GM12878 (cell line): ENCODE results near the gene HUS1. TPM values are rescaled to one million over a fixed set of nuclear protein-coding genes. Genes with fewer than 3 reads are reported as not detected.

Experiments
- ATAC-seq: fragments of 200-7000 bp; cut with Tn5 transposase; 3 replicates; pipeline ENCODE4 v1.9.1; 2020; ENCODE audit warnings: mild to moderate bottlenecking, moderate library complexity
- BruUV-seq: library from RNA; stranded (reverse); fragments of 400-500 nt; replicated peaks from 2 replicates; lab custom pipeline; 2021; lab: Mats Ljungman, UMichigan
- CTCF ChIA-PET: fragments of 300-600 bp; sonication (Branson Sonifier 250); formaldehyde crosslinking; extraction: SDS; loops from one replicate; lab custom pipeline; 2021; ENCODE audit warnings: inconsistent platforms; lab: Yijun Ruan, JAX
- POLR2A ChIA-PET: fragments of 350-600 bp; formaldehyde crosslinking; extraction: SDS; loops from one replicate; lab custom pipeline; 2021; ENCODE audit warnings: inconsistent platforms; lab: Charles Lee
- RAD21 ChIA-PET: fragments of 300-600 bp; sonication (Branson Sonifier 250); formaldehyde crosslinking; loops from one replicate; lab custom pipeline; 2023; ENCODE audit warnings: antibody characterized with exemption; ENCODE audit not compliant: unreplicated experiment; lab: Charles Lee
- SMC1A ChIA-PET: fragments of 300-600 bp; sonication (Branson Sonifier 250); formaldehyde crosslinking; loops from one replicate; lab custom pipeline; 2023; ENCODE audit not compliant: unreplicated experiment, uncharacterized antibody; lab: Charles Lee
- DNase-seq: peaks from one replicate; pipeline ENCODE4 v3.0.0-alpha.2; 2011; ENCODE audit warnings: low read depth, low spot score
- FAIRE-seq: peaks from 3 replicates; lab custom pipeline; 2011; peaks lifted over from hg19 to GRCh38; lab: Jason Lieb, UNC
- H2AFZ ChIP-seq: 2 replicates; pipeline ENCODE4 v1.6.0; 2011; ENCODE audit warnings: low read depth, low read length, control low read depth; ENCODE audit not compliant: control insufficient read depth
- H3K27ac ChIP-seq: 2 replicates; pipeline ENCODE4 v1.5.1; 2011; ENCODE audit warnings: control low read depth; ENCODE audit not compliant: control insufficient read depth, insufficient read depth
- H3K27me3 ChIP-seq, 2 experiments: replicated peaks in 1 of 2; 2 replicates each; pipeline versions ENCODE4 v1.6.0 to v1.6.1; 2011; ENCODE audit warnings: low read length in 1 of 2; ENCODE audit not compliant: control insufficient read depth in 2 of 2, insufficient read depth in 2 of 2
- H3K36me3 ChIP-seq, 2 experiments: 2 replicates each; pipeline ENCODE4 v1.5.1; 2011; ENCODE audit warnings: low read length in 1 of 2; ENCODE audit not compliant: control insufficient read depth in 2 of 2, insufficient read depth in 2 of 2
- H3K4me1 ChIP-seq: 2 replicates; pipeline ENCODE4 v1.6.1; 2011; ENCODE audit warnings: mild to moderate bottlenecking, low read length, moderate library complexity, mixed read lengths; ENCODE audit not compliant: control insufficient read depth, insufficient read depth
- H3K4me2 ChIP-seq: 2 replicates; pipeline ENCODE4 v1.6.0; 2011; ENCODE audit warnings: control low read depth; ENCODE audit not compliant: control insufficient read depth, insufficient read depth
- H3K4me3 ChIP-seq: fragments of 200-600 bp; sonication (generic); 2 replicates; pipeline ENCODE4 v1.5.1; 2016
- H3K79me2 ChIP-seq: 2 replicates; pipeline ENCODE4 v1.6.0; 2011; ENCODE audit warnings: low read length; ENCODE audit not compliant: control insufficient read depth, insufficient read depth
- H3K9ac ChIP-seq: 2 replicates; pipeline ENCODE4 v1.8.0; 2011; ENCODE audit warnings: low read length, control low read depth, mixed read lengths; ENCODE audit not compliant: control insufficient read depth, insufficient read depth
- H3K9me3 ChIP-seq: replicated peaks from 3 replicates; pipeline ENCODE4 v1.5.1; 2011; ENCODE audit warnings: mild to moderate bottlenecking, low read length; ENCODE audit not compliant: control insufficient read depth, insufficient read depth
- H4K20me1 ChIP-seq: 2 replicates; pipeline ENCODE4 v1.6.0; 2011; ENCODE audit not compliant: control insufficient read depth, insufficient read depth
- ATF7 ChIP-seq: fragments of 450-650 bp; IDR thresholded peaks from 2 replicates; pipeline ENCODE4 v1.6.1; 2016; ENCODE audit warnings: low read depth, mild to moderate bottlenecking
- BCL11A ChIP-seq: IDR thresholded peaks from 2 replicates; pipeline ENCODE4 v1.6.1; 2011; ENCODE audit warnings: low read depth, low read length
- CBFB ChIP-seq: IDR thresholded peaks from 2 replicates; pipeline ENCODE4 v1.6.1; 2016; ENCODE audit warnings: antibody characterized with exemption, low read depth
- FOXK2 ChIP-seq: fragments of 450-650 bp; IDR thresholded peaks from 2 replicates; pipeline ENCODE4 v1.6.1; 2017; ENCODE audit warnings: mild to moderate bottlenecking, moderate library complexity
- GABPA ChIP-seq: IDR thresholded peaks from 2 replicates; pipeline ENCODE4 v1.6.1; 2014; ENCODE audit warnings: antibody characterized with exemption, low read depth, mild to moderate bottlenecking, inconsistent platforms
- HDAC6 ChIP-seq: fragments of 200-600 bp; sonication (generic); IDR thresholded peaks from one replicate; pipeline ENCODE4 v1.8.0; 2017; ENCODE audit warnings: antibody characterized with exemption; ENCODE audit not compliant: unreplicated experiment
- KDM1A ChIP-seq: fragments of 200-600 bp; sonication (generic); IDR thresholded peaks from 2 replicates; pipeline ENCODE4 v1.6.1; 2016; ENCODE audit warnings: borderline replicate concordance
- NBN ChIP-seq: fragments of 450-650 bp; IDR thresholded peaks from 2 replicates; pipeline ENCODE4 v1.6.1; 2016
- RAD21 ChIP-seq: IDR thresholded peaks from 2 replicates; pipeline ENCODE4 v1.6.1; 2011; ENCODE audit warnings: mild to moderate bottlenecking, low read depth, low read length, moderate library complexity; ENCODE audit not compliant: insufficient read depth
- TAF1 ChIP-seq: IDR thresholded peaks from 2 replicates; pipeline ENCODE4 v1.6.1; 2011; ENCODE audit warnings: mild to moderate bottlenecking, low read depth, low read length, borderline replicate concordance
- TCF12 ChIP-seq: IDR thresholded peaks from 2 replicates; pipeline ENCODE4 v1.6.1; 2011; ENCODE audit warnings: low read depth, mild to moderate bottlenecking, low read length
- YBX1 ChIP-seq: fragments of 450-650 bp; IDR thresholded peaks from 2 replicates; pipeline ENCODE4 v1.6.1; 2016; ENCODE audit warnings: antibody characterized with exemption
- YY1 ChIP-seq: IDR thresholded peaks from 2 replicates; pipeline ENCODE4 v1.6.1; 2011; ENCODE audit warnings: low read depth, mild to moderate bottlenecking, low read length
- ZNF217 ChIP-seq: fragments of 450-650 bp; IDR thresholded peaks from 2 replicates; pipeline ENCODE4 v1.6.1; 2017; ENCODE audit warnings: antibody characterized with exemption, mild to moderate bottlenecking
- ZSCAN29 ChIP-seq: fragments of 450-650 bp; IDR thresholded peaks from 2 replicates; pipeline ENCODE4 v1.6.1; 2017; ENCODE audit warnings: mild to moderate bottlenecking, moderate library complexity
- WGBS: methylation state at CpG from one replicate; pipeline ENCODE4 v1.1.6; 2016; ENCODE audit warnings: low lambda C conversion rate; ENCODE audit not compliant: insufficient replicate concordance, insufficient coverage; ENCODE audit errors: missing lambda C conversion rate; 5-methylcytosine and 5-hydroxymethylcytosine counted together
- in situ Hi-C: fragments of 300-500 bp; cut with MboI; formaldehyde crosslinking; loops from 9 replicates; pipeline ENCODE4 v1.14.3; 2018; ENCODE audit warnings: mixed read lengths
- intact Hi-C: fragments of 100-400 bp; cut with micrococcal nuclease; formaldehyde crosslinking; loops from one replicate; pipeline ENCODE4 v1.14.2; 2022; ENCODE audit not compliant: unreplicated experiment
- polyA plus RNA-seq, 11 experiments: library from polyadenylated mRNA; depleted of rRNA in 4 of 11; unstranded in 6 of 11; stranded (reverse) in 5 of 11; fragments of >200 nt; fragmentation: Nextera tagmentation in 4 of 11; fragmentation: Illumina TruSeq in 1 of 11; extraction: Ambion mirVana in 4 of 11; extraction: Trizol in 1 of 11; gene quantifications; 1 replicate in 1 of 11; 2 replicates in 10 of 11; pipeline versions ENCODE4 v1.2.1 to v1.2.3, GENCODE V29; 2011 to 2016; ENCODE audit warnings: inconsistent platforms in 2 of 11, missing spikeins in 2 of 11, low read depth in 1 of 11
- total RNA-seq, 4 experiments: library from RNA; depleted of rRNA in 3 of 4; stranded (reverse); fragments of >200 nt in 3 of 4; fragmentation: Illumina TruSeq in 1 of 4; extraction: Trizol in 1 of 4; gene quantifications; 2 replicates each; pipeline versions ENCODE4 v1.2.1 to v1.2.3, GENCODE V29; 2013 to 2021
- TF ChIP-seq, protein P1 (sequence below): IDR thresholded peaks from 2 replicates; pipeline ENCODE4 v1.6.1; 2012; ENCODE audit warnings: low read depth, low read length, improper control_type of control experiment
- TF ChIP-seq, protein P2 (sequence below): IDR thresholded peaks from 2 replicates; pipeline ENCODE4 v1.6.1; 2011; ENCODE audit warnings: low read depth, mild to moderate bottlenecking, low read length, moderate library complexity, borderline replicate concordance; ENCODE audit errors: extremely low read depth
- TF ChIP-seq, protein P3 (sequence below): IDR thresholded peaks from 2 replicates; pipeline ENCODE4 v1.6.1; 2012; ENCODE audit warnings: low read depth, low read length, improper control_type of control experiment
- TF ChIP-seq, protein P4 (sequence below): fragments of 450-650 bp; IDR thresholded peaks from 2 replicates; pipeline ENCODE4 v1.6.1; 2014; ENCODE audit warnings: mild to moderate bottlenecking
- TF ChIP-seq, protein P5 (sequence below): fragments of 450-650 bp; formaldehyde crosslinking; IDR thresholded peaks from 2 replicates; pipeline ENCODE4 v1.5.0; 2022; ENCODE audit warnings: mild to moderate bottlenecking, missing genetic modification characterization

HUS1 gene
- total and polyA plus RNA-seq, 10 of the 15 experiments (the other 5 are each of a cell fraction or from before 2014, with no cell fraction given) = 10.4 to 35.5 (median 22.6) TPM

DNA sequence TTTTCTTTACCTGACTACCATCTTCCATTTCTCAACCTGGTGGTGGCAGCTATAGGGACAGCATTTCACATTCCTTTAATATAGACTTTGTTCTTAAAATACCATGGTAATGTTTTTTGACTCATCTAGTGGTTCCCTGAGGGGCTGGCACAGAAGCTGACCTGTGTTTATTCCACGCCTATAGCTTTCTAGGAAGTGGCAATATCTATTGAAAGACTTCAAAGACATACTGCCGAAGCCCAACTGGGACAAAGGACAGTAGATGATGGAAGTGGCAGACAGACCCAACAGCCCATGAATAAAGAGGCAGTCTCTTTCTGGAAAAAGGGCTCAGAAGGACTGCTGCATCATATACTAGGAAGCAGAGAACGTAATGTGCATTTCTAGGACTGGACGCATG is 38.3 kb upstream of the HUS1 start:
- ATAC-seq (no peak), FAIRE-seq (no peak), DNase-seq (no peak)
- Histone ChIP-seq H3K9ac (no peak overlapping the region), H3K27me3 (no peaks in the 10 kb centered on the region), H3K9me3 (no peaks in the 10 kb centered on the region), H3K27ac (no peak overlapping the region), H4K20me1 (no peaks in the 10 kb centered on the region), H3K4me3 (no peak overlapping the region), H3K36me3 (no peaks in the 10 kb centered on the region), H3K79me2 (no peaks in the 10 kb centered on the region), H2AFZ (no peak overlapping the region), H3K4me2 (no peak overlapping the region), H3K4me1 (no peaks in the 10 kb centered on the region)
- 56% methylated on average over 4 of the region's 4 CpGs for WGBS
- RAD21 ChIA-PET = no interaction called here
- SMC1A ChIA-PET = no interaction called here
- no TSS peak for BruUV-seq
- POLR2A ChIA-PET = no interaction called here
- in situ Hi-C loops = no loop called here
- CTCF ChIA-PET = no interaction called here
- intact Hi-C loops = no loop called here
- TF ChIP-seq FOXK2 (no peak), ATF7 (no peak), GABPA (no peak), RAD21 (no peak), HDAC6 (no peak), TAF1 (no peak), YBX1 (no peak), KDM1A (no peak), NBN (no peak), ZSCAN29 (no peak), TCF12 (no peak), BCL11A (no peak), ZNF217 (no peak), CBFB (no peak), YY1 (no peak)
- TF ChIP-seq, protein P1, sequence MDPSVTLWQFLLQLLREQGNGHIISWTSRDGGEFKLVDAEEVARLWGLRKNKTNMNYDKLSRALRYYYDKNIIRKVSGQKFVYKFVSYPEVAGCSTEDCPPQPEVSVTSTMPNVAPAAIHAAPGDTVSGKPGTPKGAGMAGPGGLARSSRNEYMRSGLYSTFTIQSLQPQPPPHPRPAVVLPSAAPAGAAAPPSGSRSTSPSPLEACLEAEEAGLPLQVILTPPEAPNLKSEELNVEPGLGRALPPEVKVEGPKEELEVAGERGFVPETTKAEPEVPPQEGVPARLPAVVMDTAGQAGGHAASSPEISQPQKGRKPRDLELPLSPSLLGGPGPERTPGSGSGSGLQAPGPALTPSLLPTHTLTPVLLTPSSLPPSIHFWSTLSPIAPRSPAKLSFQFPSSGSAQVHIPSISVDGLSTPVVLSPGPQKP = no peak
- TF ChIP-seq, protein P2, sequence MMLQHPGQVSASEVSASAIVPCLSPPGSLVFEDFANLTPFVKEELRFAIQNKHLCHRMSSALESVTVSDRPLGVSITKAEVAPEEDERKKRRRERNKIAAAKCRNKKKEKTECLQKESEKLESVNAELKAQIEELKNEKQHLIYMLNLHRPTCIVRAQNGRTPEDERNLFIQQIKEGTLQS = no peak
- TF ChIP-seq, protein P3, sequence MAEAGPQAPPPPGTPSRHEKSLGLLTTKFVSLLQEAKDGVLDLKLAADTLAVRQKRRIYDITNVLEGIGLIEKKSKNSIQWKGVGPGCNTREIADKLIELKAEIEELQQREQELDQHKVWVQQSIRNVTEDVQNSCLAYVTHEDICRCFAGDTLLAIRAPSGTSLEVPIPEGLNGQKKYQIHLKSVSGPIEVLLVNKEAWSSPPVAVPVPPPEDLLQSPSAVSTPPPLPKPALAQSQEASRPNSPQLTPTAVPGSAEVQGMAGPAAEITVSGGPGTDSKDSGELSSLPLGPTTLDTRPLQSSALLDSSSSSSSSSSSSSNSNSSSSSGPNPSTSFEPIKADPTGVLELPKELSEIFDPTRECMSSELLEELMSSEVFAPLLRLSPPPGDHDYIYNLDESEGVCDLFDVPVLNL = no peak
- TF ChIP-seq, protein P4, sequence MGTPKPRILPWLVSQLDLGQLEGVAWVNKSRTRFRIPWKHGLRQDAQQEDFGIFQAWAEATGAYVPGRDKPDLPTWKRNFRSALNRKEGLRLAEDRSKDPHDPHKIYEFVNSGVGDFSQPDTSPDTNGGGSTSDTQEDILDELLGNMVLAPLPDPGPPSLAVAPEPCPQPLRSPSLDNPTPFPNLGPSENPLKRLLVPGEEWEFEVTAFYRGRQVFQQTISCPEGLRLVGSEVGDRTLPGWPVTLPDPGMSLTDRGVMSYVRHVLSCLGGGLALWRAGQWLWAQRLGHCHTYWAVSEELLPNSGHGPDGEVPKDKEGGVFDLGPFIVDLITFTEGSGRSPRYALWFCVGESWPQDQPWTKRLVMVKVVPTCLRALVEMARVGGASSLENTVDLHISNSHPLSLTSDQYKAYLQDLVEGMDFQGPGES = no peak
- TF ChIP-seq, protein P5, sequence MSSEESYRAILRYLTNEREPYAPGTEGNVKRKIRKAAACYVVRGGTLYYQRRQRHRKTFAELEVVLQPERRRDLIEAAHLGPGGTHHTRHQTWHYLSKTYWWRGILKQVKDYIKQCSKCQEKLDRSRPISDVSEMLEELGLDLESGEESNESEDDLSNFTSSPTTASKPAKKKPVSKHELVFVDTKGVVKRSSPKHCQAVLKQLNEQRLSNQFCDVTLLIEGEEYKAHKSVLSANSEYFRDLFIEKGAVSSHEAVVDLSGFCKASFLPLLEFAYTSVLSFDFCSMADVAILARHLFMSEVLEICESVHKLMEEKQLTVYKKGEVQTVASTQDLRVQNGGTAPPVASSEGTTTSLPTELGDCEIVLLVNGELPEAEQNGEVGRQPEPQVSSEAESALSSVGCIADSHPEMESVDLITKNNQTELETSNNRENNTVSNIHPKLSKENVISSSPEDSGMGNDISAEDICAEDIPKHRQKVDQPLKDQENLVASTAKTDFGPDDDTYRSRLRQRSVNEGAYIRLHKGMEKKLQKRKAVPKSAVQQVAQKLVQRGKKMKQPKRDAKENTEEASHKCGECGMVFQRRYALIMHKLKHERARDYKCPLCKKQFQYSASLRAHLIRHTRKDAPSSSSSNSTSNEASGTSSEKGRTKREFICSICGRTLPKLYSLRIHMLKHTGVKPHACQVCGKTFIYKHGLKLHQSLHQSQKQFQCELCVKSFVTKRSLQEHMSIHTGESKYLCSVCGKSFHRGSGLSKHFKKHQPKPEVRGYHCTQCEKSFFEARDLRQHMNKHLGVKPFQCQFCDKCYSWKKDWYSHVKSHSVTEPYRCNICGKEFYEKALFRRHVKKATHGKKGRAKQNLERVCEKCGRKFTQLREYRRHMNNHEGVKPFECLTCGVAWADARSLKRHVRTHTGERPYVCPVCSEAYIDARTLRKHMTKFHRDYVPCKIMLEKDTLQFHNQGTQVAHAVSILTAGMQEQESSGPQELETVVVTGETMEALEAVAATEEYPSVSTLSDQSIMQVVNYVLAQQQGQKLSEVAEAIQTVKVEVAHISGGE (CRISPR knock-in tag) = no peak
- TF ChIP-seq, all 136 proteins: peak for 0
